WERI-Rb-1 (cell line): ENCODE data around the gene PTDSS2.
A peak's percentile ranks its signal among the peaks of the same experiment; 100 is the strongest.

Experiments used
- DNase-seq: peaks from one replicate; pipeline ENCODE4 v3.0.0-alpha.2; 2020
- H3K27ac ChIP-seq: fragments of 250-450 bp; sonication (Bioruptor Pico); 2 replicates; pipeline ENCODE4 v1.5.1; 2020; ENCODE audit warnings: mild to moderate bottlenecking, moderate library complexity
- H3K27me3 ChIP-seq: fragments of 250-450 bp; sonication (Bioruptor Pico); 2 replicates; pipeline ENCODE4 v1.5.1; 2021; ENCODE audit warnings: mild to moderate bottlenecking, low read depth, moderate library complexity; ENCODE audit not compliant: insufficient read depth, severe bottlenecking
- H3K36me3 ChIP-seq: fragments of 250-450 bp; sonication (Bioruptor Pico); 2 replicates; pipeline ENCODE4 v1.5.1; 2020; ENCODE audit warnings: mild to moderate bottlenecking, moderate library complexity
- H3K4me3 ChIP-seq: 2 replicates; pipeline ENCODE4 v1.5.1; 2011; ENCODE audit warnings: low read depth, mild to moderate bottlenecking, control low read depth, low read length
- H3K9me3 ChIP-seq: fragments of 250-450 bp; sonication (Bioruptor Pico); 2 replicates; pipeline ENCODE4 v1.5.1; 2021; ENCODE audit warnings: mild to moderate bottlenecking, moderate library complexity; ENCODE audit not compliant: severe bottlenecking
- CTCF ChIP-seq: IDR thresholded peaks from 2 replicates; pipeline ENCODE4 v1.5.1; 2011; ENCODE audit warnings: low read depth, mild to moderate bottlenecking, control low read depth, inconsistent platforms, low read length

The PTDSS2 gene

DNA sequence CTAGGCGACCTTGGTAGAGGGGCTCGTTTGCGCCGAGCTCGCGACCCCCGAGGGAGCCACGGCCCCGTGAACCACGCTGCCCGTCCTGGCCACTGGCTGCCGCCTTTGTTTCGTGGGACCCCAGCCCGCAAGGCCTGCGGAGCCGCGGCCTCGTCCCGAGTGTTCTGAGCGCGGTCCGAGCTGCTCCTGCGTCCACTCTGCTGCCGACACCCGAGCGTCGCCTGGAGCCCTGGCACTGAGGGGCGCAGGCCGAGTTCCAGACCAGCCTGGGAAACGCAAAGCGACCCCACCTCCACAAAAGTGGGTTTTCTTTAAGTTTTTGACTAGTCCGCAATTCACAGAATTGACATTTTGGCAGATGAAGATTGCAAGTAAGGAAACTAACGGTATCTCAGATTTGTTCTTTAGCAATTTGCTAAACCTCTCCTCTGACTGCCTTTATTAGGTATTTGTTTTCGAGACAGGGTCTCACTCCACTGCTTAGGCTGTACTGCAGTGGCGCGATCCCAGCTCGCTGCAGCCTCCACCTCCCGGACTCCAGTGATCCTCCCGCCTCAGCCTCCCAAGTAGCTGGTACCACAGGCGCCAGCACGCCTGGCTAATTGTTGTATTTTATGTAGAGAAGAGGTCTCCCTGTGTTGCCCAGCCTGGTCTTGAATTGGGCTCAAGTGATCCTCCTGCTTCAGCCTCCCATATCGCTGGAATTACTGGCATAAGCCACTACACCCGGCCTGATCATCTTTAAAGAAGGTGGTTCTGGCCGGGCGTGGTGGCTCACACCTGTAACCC, 57.8 kb downstream of the PTDSS2 start:
- H3K9me3 ChIP-seq, result no peaks in the 10 kb centered on the region
- DNase-seq, result no peak
- no peak for TF ChIP-seq CTCF
- H3K36me3 ChIP-seq, result peaks cover 28% of the 10 kb centered on the region
- H3K27ac ChIP-seq, result peak overlapping the region; percentile 69
- H3K4me3 ChIP-seq, result peak overlapping the region; percentile 55
- H3K27me3 ChIP-seq, result no peaks in the 10 kb centered on the region

- no peak for DNase-seq
- no peaks in the 10 kb centered on the region for H3K9me3 ChIP-seq
These were observed 58.9 kb downstream of the PTDSS2 start for GRCh38 chr11:508956-509355.

DNA sequence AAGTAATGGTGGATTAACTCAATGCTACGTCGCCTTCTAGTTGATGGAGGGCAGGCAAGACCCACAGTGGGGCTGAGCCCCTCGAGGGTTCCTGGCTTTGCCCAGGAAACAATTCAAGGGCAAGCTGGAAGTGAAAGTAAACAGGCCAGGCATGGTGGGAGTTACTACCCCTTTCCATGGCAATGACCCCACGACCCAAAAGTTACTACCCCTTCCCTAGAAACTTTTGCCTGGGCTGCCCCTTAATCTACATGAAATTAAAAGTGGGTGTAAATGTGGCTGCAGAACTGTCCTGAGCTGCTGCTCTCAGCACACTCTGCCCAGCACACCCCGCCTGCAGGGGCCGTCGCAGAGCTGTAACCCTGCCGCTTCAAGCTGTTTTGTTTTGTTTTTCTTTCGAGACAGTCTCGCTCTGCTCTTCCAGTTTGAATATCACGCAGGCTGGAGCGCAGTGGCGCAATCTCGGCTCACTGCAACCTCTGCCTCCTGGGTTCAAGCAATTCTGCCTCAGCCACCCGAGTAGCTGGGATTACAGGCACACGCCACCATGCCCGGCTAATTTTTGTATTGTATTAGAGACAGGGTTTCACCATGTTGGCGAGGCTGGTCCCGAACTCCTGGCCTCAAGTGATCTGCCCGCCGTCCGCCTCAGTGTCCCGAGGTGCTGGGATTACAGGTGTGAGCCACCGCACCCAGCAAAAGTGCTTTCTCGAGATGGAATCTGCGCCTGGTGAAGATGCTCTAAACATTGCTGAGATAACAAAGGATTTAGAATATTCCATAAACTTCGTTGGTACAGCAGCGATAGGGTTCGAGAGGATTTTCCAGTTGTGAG, 62.9 kb downstream of the PTDSS2 start:
- H3K36me3 ChIP-seq, result peaks cover 24% of the 10 kb centered on the region
- H3K9me3 ChIP-seq, result peaks cover 9% of the 10 kb centered on the region
- no peak for DNase-seq
- TF ChIP-seq CTCF, result no peak
- no peaks in the 10 kb centered on the region for H3K27me3 ChIP-seq
- no peak overlapping the region for H3K27ac ChIP-seq
- H3K4me3 ChIP-seq, result no peak overlapping the region

More at GRCh38 chr11:508956-509355, 58.9 kb downstream of the PTDSS2 start:
- Histone ChIP-seq H3K27ac (no peak overlapping the region), H3K36me3 (peaks cover 28% of the 10 kb centered on the region), H3K4me3 (no peak overlapping the region), H3K27me3 (no peaks in the 10 kb centered on the region)
- TF ChIP-seq CTCF, result no peak

DNA sequence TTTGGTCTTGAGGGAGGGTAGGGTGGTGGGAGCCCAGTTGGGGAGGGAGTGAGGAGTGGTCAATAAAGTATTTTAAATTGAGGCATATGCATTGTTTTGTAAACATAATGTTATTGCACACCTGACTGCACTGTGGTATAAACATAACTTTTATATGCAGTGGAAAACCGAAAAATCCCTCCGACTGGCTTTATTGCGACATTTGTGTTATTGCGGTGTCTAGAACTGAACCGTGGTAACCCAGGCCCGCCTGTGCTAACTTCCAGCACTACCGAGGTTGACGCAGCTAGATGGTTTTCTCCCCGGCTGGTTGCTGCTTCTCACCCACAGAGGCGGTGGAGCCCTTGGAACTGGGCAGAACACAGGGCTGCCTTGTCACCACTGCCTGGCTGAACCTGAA, 64.5 kb downstream of the PTDSS2 start:
- H3K27ac ChIP-seq, result no peak overlapping the region
- peaks cover 11% of the 10 kb centered on the region for H3K36me3 ChIP-seq
- no peak overlapping the region for H3K4me3 ChIP-seq
- no peak for DNase-seq
- H3K9me3 ChIP-seq, result peaks cover 9% of the 10 kb centered on the region
- no peak for TF ChIP-seq CTCF
- no peaks in the 10 kb centered on the region for H3K27me3 ChIP-seq

GRCh38 chr11:515131-515530, 65.1 kb downstream of the PTDSS2 start:
- Histone ChIP-seq H3K36me3 (peaks cover 7% of the 10 kb centered on the region), H3K27ac (no peak overlapping the region), H3K9me3 (peaks cover 9% of the 10 kb centered on the region), H3K4me3 (no peak overlapping the region), H3K27me3 (no peaks in the 10 kb centered on the region)
- no peak for TF ChIP-seq CTCF
- no peak for DNase-seq
